Astrocyte (in vitro differentiated cells and primary cell): ENCODE measurements around the gene NRIP1.

ENCODE experiments used
- CTCF ChIP-seq: IDR thresholded peaks from 2 replicates; pipeline ENCODE4 v1.5.1; 2011; ENCODE audit warnings: low read depth, mild to moderate bottlenecking, inconsistent platforms, low read length, moderate library complexity; ENCODE audit not compliant: insufficient read depth
- EZH2 ChIP-seq: IDR thresholded peaks from 2 replicates; pipeline ENCODE4 v1.6.1; 2012; ENCODE audit warnings: mild to moderate bottlenecking, low read length, inconsistent platforms; ENCODE audit not compliant: insufficient read depth

GRCh38 chr21:15084668-15085067 lies 19.9 kb upstream of the NRIP1 start:
- TF ChIP-seq CTCF (no peak), EZH2 (no peak)
